Pericardium fibroblast (primary cell): ENCODE results near the gene PLA2G4B. TPM values are rescaled to one million over a fixed set of nuclear protein-coding genes. Genes with fewer than 3 reads are reported as not detected.

Experiments
- total RNA-seq: library from RNA; depleted of rRNA; stranded (reverse); fragments of >200 nt; gene quantifications from 2 replicates; pipeline ENCODE4 v1.2.3, GENCODE V29; 2015

PLA2G4B gene
- 0.47 and 3.4 TPM in 2 replicates for total RNA-seq

GRCh38 chr15:41838400-41838897 lies at the start of gene PLA2G4B:
TSS of gene PLA2G4B (plus strand) at chr15:41838847. CDS start at chr15:41838914, 67 bp downstream.

GRCh38 chr15:41827880-41828806 lies 10.5 kb upstream of the PLA2G4B start, which contains the start of gene JMJD7:
TSS of gene JMJD7 (plus strand) at chr15:41828092. CDS start at chr15:41828125, 33 bp downstream.

GRCh38 chr15:41893422-41894250 lies 55.0 kb downstream of the PLA2G4B start, which contains the start of gene SPTBN5:
TSS of gene SPTBN5 (minus strand) at chr15:41894053. CDS start at chr15:41893497, 556 bp downstream.

Other genes starting within 250 kb of the PLA2G4B start
- 11.3 and 14.2 TPM in 2 replicates for gene MGA, start 178.4 kb upstream of the PLA2G4B start, total RNA-seq
- 4.4 and 5.2 TPM in 2 replicates for gene MAPKBP1, start 64.4 kb upstream of the PLA2G4B start, total RNA-seq
- gene JMJD7, start 10.8 kb upstream of the PLA2G4B start, total RNA-seq: 3.3 and 4.6 TPM in 2 replicates
- under 0.01 TPM in 1 of 2 replicates, not detected in the other for gene SPTBN5, start 55.2 kb downstream of the PLA2G4B start, total RNA-seq
- 4.0 and 6.9 TPM in 2 replicates for gene EHD4, start 133.7 kb downstream of the PLA2G4B start, total RNA-seq
- not detected in 2 replicates for gene PLA2G4E, start 182.2 kb downstream of the PLA2G4B start, total RNA-seq